HL-60 (cell line): ENCODE data around the gene ASCL5.

Experiments
- DNase-seq, 2 experiments: peaks; one replicate each; pipeline ENCODE4 v3.0.0-alpha.2; 2010 to 2020; ENCODE audit warnings: low read depth in 1 of 2, low spot score in 1 of 2
- H3K27ac ChIP-seq: fragments of 250-450 bp; sonication (Bioruptor Pico); replicated peaks from 2 replicates; pipeline ENCODE4 v1.5.1; 2020; ENCODE audit warnings: mild to moderate bottlenecking, moderate library complexity
- H3K27me3 ChIP-seq: fragments of 250-450 bp; sonication (Bioruptor Pico); 2 replicates; pipeline ENCODE4 v1.5.1; 2021; ENCODE audit warnings: mild to moderate bottlenecking, moderate library complexity; ENCODE audit not compliant: insufficient read depth, poor library complexity, severe bottlenecking
- H3K4me3 ChIP-seq: replicated peaks from 2 replicates; pipeline ENCODE4 v1.5.1; 2011; ENCODE audit warnings: mild to moderate bottlenecking, control low read depth, low read length; ENCODE audit not compliant: insufficient read depth
- GABPA ChIP-seq: IDR thresholded peaks from 2 replicates; pipeline ENCODE4 v1.6.1; 2012; ENCODE audit warnings: low read depth
- POLR2AphosphoS5 ChIP-seq: IDR thresholded peaks from 2 replicates; pipeline ENCODE4 v1.6.1; 2012; ENCODE audit warnings: low read depth
- SPI1 ChIP-seq: IDR thresholded peaks from 2 replicates; pipeline ENCODE4 v1.6.1; 2012; ENCODE audit warnings: low read depth, mild to moderate bottlenecking, borderline replicate concordance
- TF ChIP-seq, protein P1 (sequence below): IDR thresholded peaks from one replicate; pipeline ENCODE4 v1.5.1; 2011; ENCODE audit warnings: low read length, control low read depth, inconsistent platforms; ENCODE audit not compliant: insufficient read depth
- TF ChIP-seq, protein P2 (sequence below): IDR thresholded peaks from 2 replicates; pipeline ENCODE4 v1.6.1; 2012; ENCODE audit warnings: low read depth; ENCODE audit not compliant: insufficient replicate concordance

ASCL5 gene

DNA sequence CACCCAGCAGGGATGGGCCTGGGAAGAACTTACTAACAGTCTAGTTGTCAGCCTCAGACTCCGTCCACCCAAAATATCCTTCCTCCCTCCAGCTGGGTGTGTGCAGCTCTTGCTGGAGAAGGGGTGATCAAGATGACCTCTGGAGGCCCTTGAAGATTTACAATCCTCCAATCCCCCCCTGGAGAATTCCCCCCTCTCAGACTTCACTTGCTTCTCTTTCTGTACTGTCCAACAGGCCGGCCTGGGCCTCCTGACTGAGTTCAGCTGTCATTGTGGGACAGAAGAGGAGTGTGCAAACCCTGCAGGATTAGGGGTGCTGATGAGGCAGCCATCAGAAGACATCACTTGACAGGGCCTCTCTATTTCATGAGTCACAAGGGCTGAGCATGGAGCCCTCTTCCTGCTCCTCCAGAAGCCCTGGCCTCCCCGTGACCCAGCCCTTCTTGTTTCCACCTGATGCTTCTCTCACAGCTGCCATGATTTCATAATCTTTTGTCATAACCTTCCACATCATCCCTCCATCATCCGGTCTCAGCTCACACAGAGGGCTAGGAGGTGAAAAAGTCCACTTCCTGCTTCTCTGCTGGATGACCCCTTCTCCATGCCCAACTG lies 46.1 kb upstream of the ASCL5 start:
- DNase-seq: peak in 1 of 2 experiments; percentile 39
- no peak overlapping the region for H3K27ac ChIP-seq
- H3K4me3 ChIP-seq: no peak overlapping the region
- TF ChIP-seq, protein P1, sequence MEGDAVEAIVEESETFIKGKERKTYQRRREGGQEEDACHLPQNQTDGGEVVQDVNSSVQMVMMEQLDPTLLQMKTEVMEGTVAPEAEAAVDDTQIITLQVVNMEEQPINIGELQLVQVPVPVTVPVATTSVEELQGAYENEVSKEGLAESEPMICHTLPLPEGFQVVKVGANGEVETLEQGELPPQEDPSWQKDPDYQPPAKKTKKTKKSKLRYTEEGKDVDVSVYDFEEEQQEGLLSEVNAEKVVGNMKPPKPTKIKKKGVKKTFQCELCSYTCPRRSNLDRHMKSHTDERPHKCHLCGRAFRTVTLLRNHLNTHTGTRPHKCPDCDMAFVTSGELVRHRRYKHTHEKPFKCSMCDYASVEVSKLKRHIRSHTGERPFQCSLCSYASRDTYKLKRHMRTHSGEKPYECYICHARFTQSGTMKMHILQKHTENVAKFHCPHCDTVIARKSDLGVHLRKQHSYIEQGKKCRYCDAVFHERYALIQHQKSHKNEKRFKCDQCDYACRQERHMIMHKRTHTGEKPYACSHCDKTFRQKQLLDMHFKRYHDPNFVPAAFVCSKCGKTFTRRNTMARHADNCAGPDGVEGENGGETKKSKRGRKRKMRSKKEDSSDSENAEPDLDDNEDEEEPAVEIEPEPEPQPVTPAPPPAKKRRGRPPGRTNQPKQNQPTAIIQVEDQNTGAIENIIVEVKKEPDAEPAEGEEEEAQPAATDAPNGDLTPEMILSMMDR: no peak
- no peak for TF ChIP-seq SPI1
- TF ChIP-seq GABPA: no peak
- TF ChIP-seq, protein P2, sequence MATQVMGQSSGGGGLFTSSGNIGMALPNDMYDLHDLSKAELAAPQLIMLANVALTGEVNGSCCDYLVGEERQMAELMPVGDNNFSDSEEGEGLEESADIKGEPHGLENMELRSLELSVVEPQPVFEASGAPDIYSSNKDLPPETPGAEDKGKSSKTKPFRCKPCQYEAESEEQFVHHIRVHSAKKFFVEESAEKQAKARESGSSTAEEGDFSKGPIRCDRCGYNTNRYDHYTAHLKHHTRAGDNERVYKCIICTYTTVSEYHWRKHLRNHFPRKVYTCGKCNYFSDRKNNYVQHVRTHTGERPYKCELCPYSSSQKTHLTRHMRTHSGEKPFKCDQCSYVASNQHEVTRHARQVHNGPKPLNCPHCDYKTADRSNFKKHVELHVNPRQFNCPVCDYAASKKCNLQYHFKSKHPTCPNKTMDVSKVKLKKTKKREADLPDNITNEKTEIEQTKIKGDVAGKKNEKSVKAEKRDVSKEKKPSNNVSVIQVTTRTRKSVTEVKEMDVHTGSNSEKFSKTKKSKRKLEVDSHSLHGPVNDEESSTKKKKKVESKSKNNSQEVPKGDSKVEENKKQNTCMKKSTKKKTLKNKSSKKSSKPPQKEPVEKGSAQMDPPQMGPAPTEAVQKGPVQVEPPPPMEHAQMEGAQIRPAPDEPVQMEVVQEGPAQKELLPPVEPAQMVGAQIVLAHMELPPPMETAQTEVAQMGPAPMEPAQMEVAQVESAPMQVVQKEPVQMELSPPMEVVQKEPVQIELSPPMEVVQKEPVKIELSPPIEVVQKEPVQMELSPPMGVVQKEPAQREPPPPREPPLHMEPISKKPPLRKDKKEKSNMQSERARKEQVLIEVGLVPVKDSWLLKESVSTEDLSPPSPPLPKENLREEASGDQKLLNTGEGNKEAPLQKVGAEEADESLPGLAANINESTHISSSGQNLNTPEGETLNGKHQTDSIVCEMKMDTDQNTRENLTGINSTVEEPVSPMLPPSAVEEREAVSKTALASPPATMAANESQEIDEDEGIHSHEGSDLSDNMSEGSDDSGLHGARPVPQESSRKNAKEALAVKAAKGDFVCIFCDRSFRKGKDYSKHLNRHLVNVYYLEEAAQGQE: no peak
- no peak for TF ChIP-seq POLR2AphosphoS5
- peaks cover 10% of the 10 kb centered on the region for H3K27me3 ChIP-seq

DNA sequence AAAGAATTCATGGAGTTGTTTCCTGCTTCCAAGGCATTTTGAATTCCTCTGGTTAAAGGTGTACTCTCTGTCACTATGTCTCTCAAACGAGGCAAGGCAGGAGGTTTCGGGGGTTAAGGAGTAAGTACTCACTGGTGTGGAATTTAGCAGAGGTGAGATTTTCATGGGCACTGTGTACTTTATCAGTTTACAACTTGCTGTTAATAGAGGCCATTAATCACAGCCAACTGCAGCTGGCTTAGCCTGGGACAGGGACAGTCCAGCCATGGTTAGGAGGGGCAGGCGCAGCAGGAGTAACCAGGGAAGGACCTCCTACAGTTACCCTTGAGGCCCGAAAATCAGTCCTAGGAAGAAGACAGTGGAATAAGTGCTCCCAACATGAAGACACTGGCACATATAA lies 45.3 kb upstream of the ASCL5 start:
- Histone ChIP-seq H3K27ac (no peak overlapping the region), H3K4me3 (no peak overlapping the region), H3K27me3 (peaks cover 10% of the 10 kb centered on the region)
- TF ChIP-seq POLR2AphosphoS5 (no peak), SPI1 (no peak), GABPA (no peak)
- TF ChIP-seq, protein P2: no peak
- TF ChIP-seq, protein P1: no peak
- no peak for DNase-seq

DNA sequence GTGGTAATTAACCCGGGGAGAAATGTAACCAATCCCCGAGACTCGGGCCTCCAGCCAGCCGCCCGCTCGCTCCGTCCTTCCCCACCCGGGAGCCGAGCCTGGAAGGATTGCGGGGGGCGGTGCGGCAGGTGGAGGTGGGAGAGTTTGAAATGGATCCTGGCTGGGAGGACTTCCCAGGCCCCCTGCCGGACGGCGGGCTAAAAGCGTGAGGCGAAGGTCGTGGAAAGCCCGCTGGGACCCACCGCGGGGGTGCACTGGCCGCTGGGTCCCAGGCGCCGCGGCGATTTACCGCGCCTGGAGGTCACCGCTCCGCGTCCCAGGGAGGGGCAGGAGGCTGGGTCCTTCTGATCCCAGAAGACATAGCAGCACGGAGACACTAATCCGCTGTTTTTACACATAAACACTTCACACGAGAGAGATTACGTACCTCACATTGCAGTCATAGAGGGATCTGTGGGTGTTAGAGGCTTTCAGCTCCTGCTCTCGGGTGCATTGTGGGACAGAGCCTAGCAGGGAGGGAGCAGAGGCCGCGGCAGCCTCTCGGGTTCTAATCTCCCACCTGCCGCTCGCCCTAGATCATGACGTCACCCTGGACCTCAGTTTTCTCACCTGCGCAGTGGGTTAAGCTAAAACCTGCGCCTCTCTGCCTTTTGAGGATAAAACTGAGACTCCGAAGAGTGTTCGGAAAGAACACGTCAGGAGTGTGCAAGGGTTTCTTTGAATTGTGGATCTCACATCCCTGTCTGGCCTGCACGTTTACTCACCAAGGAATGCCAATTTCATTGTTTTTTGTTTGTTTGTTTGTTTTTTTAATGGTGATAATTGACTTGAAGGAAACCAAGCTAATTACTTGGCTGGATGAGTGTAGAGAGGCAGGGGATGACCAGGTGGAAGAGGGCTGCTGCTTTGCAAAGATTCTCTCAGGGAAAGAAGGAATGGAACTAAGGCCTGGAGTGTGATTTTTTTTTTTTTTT lies 44.4 kb upstream of the ASCL5 start:
- DNase-seq: no peak
- H3K4me3 ChIP-seq: peak overlapping the region; percentile 57

DNA sequence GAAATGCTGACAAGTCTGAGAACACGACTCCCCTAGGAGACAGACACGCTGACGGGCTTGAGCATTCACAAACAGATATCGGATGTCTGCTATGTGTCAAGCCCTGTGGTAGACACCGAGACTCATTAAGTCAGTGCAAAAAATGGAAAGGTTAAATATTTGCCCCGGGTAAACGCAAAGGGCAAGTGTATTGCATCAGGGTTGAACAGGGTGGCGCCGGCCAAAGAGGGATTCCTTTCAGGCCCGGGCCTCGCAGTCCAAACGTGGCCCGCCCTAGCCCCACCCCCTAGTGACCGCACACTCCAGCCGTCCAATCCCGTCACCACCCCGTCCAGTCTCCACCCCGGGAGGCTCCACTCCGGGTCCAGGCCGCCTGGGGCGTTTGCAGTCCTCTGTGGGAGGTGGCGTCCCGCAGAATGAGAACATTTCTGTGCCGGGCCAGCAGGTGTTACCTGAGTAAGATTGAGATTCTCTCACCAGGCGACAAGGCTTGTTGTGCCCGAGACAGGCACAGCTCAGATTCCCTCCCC lies 43.6 kb upstream of the ASCL5 start:
- H3K27me3 ChIP-seq: peaks cover 10% of the 10 kb centered on the region
- peak; percentile 56 to 65 for DNase-seq
- H3K4me3 ChIP-seq: peak overlapping the region; percentile 57
- H3K27ac ChIP-seq: no peak overlapping the region
- TF ChIP-seq, protein P2: no peak
- TF ChIP-seq SPI1 (no peak), GABPA (no peak), POLR2AphosphoS5 (no peak)
- TF ChIP-seq, protein P1: no peak

More for the DNA sequence above, 44.4 kb upstream of the ASCL5 start:
- Histone ChIP-seq H3K27ac (no peak overlapping the region), H3K27me3 (peaks cover 10% of the 10 kb centered on the region)
- TF ChIP-seq SPI1: no peak
